ENCODE results near the gene TNFSF10.
"Not testable (repeated sequence)": the region's sequence is repeated elsewhere in the genome, so short reads cannot be mapped to it uniquely, and the experiment has no call there.

TNFSF10 gene

GRCh38 chr3:172522871-172523818 lies at the start of gene TNFSF10:
Gene TNFSF10 (minus strand): TSS chr3:172523430. CDS start chr3:172523384, 46 bp downstream.
- no peak for DNase-seq (ENCODE audit: extremely low read depth, low read depth)

GRCh38 chr3:172569128-172570008 lies 46.1 kb upstream of the TNFSF10 start:
- no peak overlapping the region for H3K4me3 ChIP-seq (replicated peaks; ENCODE audit: low read depth, low read length)
- TF ChIP-seq CTCF (IDR thresholded peaks at IDR 0.05; ENCODE audit: low read depth, low read length, missing control alignments), result no peak
- no peak for DNase-seq (ENCODE audit: extremely low read depth, low read depth)

More at GRCh38 chr3:172522871-172523818, at the start of gene TNFSF10:
- no peak for TF ChIP-seq CTCF (IDR thresholded peaks at IDR 0.05; ENCODE audit: low read depth, low read length, missing control alignments)
- H3K4me3 ChIP-seq (replicated peaks; ENCODE audit: low read depth, low read length), result no peak within 1 kb of the TSS

GRCh38 chr3:172568701-172569100 lies 45.5 kb upstream of the TNFSF10 start:
- no peak for TF ChIP-seq CTCF (IDR thresholded peaks at IDR 0.05; ENCODE audit: low read depth, low read length, missing control alignments)
- no peak for DNase-seq (ENCODE audit: extremely low read depth, low read depth)
- H3K4me3 ChIP-seq (replicated peaks; ENCODE audit: low read depth, low read length), result no peak overlapping the region

GRCh38 chr3:172566785-172567184 lies 43.6 kb upstream of the TNFSF10 start:
- not testable (repeated sequence) for H3K4me3 ChIP-seq (replicated peaks; ENCODE audit: low read depth, low read length); DNase-seq (ENCODE audit: extremely low read depth, low read depth)

- DNase-seq (ENCODE audit: extremely low read depth, low read depth), result no peak
- no peak for TF ChIP-seq CTCF (IDR thresholded peaks at IDR 0.05; ENCODE audit: low read depth, low read length, missing control alignments)
- H3K4me3 ChIP-seq (replicated peaks; ENCODE audit: low read depth, low read length), result no peak overlapping the region
These were observed 41.3 kb upstream of the TNFSF10 start for GRCh38 chr3:172564499-172564898.

- H3K4me3 ChIP-seq (replicated peaks; ENCODE audit: low read depth, low read length), result no peak overlapping the region
- DNase-seq (ENCODE audit: extremely low read depth, low read depth), result peak; percentile 25
- TF ChIP-seq CTCF (IDR thresholded peaks at IDR 0.05; ENCODE audit: low read depth, low read length, missing control alignments), result no peak
These were observed 39.9 kb upstream of the TNFSF10 start for GRCh38 chr3:172562871-172563865.

Measured in HFF-Myc (cell line).